HG02870 (cell line): Measurements from ENCODE around the gene ZMYND10.

Source experiments
- ATAC-seq: cut with Tn5 transposase; IDR thresholded peaks from one replicate; pipeline ENCODE4 v1.9.1; 2021; ENCODE audit warnings: mild to moderate bottlenecking, moderate library complexity; ENCODE audit not compliant: unreplicated experiment

Gene ZMYND10

GRCh38 chr3:50292159-50293078, 53.1 kb downstream of the ZMYND10 start, which contains the start of gene IFRD2:
TSS of gene IFRD2 (minus strand) at chr3:50292429. CDS start at chr3:50292274, 155 bp downstream.
- peak; percentile 95 for ATAC-seq
